Transverse colon (tissue), 4 donors: ENCODE measurements around the gene PDE4D.

Experiments used
- CTCF ChIP-seq, 5 experiments: fragments of 200-600 bp in 3 of 5; fragments of 450-650 bp in 2 of 5; sonication (generic) in 3 of 5; IDR thresholded peaks; 1 replicate in 2 of 5; 2 replicates in 3 of 5; pipeline ENCODE4 v1.5.1; 2016 to 2017; ENCODE audit warnings: antibody characterized with exemption in 5 of 5, inconsistent platforms in 3 of 5, mild to moderate bottlenecking in 2 of 5, moderate library complexity in 1 of 5
- EP300 ChIP-seq: sonication (generic); formaldehyde crosslinking; IDR thresholded peaks from one replicate; pipeline ENCODE4 v1.6.1; 2017; ENCODE audit warnings: antibody characterized with exemption, low read depth
- POLR2A ChIP-seq: fragments of 450-650 bp; IDR thresholded peaks from one replicate; pipeline ENCODE4 v1.6.1; 2016; ENCODE audit warnings: antibody characterized with exemption, mild to moderate bottlenecking, moderate library complexity
- POLR2AphosphoS5 ChIP-seq, 3 donors: sonication (generic); formaldehyde crosslinking; IDR thresholded peaks; one replicate each; pipeline ENCODE4 v1.6.1; 2016; ENCODE audit warnings: antibody characterized with exemption in 3 of 3

- TF ChIP-seq CTCF (IDR thresholded peaks at IDR 0.05) (peak; percentile 57 to 79 (median 73)), POLR2AphosphoS5 (IDR thresholded peaks at IDR 0.05) (no peak), POLR2A (no peak), EP300 (no peak)
Measured at GRCh38 chr5:59390074-59390659, 503.4 kb downstream of the PDE4D start.
